ENCODE data around the gene TYW1B.
"Not testable (repeated sequence)": the region's sequence is repeated elsewhere in the genome, so short reads cannot be mapped to it uniquely, and the experiment has no call there.

DNA sequence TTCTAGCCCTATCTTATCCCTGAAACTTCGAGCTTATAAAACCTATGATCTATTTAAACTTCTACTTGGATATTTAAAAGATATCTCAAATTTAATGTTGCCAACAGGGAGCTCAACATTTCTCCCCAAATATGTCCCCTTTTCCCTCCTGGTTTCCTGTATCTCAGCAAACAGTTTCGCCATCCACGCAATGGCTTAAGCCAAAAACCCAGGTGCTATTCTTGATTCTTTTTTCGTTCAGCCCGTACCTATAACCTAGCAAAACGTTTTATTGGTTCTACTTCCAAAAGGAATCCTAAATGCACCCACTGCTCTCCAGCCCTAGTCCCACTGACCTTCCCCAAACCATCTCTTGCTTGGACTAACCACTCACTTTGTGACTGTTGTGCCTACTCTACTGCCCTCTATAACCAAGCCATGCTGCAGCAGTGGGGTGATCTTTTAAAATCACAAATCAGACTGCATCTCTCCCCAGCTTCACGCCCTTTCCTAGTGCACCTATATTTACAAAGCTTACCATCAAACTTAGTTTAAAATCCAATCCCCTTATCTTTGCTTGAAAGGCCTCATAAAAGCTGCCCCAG lies 201.5 kb downstream of the TYW1B start:
- TF ChIP-seq SUZ12 (IDR thresholded peaks at IDR 0.05; ENCODE audit: extremely low read depth, insufficient read depth, insufficient read length); ZNF274 (IDR thresholded peaks at IDR 0.05; ENCODE audit: low read depth, low read length): not testable (repeated sequence)
